IPS DF 4.7 (cell line): Measurements from ENCODE around the gene APOL3.
"Not testable (repeated sequence)": the region's sequence is repeated elsewhere in the genome, so short reads cannot be mapped to it uniquely, and the experiment has no call there.

ENCODE experiments used
- DNase-seq: peaks from one replicate; pipeline ENCODE4 v3.0.0-alpha.2; 2013; ENCODE audit warnings: low spot score; ENCODE audit errors: extremely low read depth

The APOL3 gene

DNA sequence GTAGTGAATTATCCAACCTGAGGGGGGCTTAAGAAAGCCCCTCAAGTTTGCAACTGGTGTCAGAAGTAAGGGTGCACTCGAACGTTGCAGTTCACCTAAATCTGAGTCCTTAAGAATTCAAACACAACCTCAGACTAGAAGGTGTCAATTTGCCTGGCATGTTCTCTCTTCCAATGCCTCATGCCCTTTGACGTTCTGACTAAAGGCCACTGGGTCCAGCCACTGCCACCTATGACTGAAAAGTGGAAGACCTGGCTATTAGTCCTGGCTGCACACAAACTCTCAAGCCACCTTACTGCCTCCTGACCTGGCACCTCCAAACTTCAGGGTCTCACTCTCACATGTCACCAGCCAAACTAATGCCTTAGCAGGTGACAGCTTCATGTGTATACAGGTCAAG is 33.0 kb upstream of the APOL3 start:
- no peak for DNase-seq

- DNase-seq: no peak
Measured at GRCh38 chr22:36193171-36193570, 32.6 kb upstream of the APOL3 start.

- no peak for DNase-seq
Measured at GRCh38 chr22:36192542-36192941, 32.0 kb upstream of the APOL3 start.

DNA sequence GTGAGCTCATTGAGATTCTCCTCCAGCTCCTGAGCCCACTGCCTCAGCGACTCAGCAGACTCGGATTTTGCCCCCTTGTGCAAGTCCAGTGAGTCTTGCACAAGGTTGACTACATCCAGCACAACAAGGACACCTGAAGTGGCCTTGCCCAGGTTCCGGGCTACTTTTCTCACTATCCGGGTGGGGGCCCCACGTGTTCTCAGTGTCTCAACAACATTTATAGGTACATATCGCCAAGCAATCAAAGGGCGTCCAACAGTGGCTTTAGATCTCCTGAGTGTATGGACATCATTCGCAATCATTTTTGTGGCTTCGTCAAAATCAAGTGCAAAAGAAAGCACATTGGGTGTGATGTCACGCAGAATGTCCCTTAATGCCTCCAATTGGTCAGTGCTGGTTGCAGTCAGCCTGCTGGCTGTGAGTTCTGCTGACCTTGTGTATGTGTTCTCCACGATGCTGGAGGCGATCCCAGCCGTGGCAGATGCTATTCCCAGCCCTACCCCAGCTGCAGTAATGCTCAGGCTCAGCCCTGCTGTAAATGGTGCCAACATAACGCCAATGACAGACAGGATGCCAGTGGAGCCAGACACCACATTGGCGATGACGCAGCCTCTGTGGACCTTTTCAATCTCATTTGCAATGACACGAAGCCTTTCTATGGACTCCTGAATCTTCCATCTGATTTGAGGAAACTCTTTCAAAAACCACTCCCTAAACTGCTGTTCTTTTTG is 30.7 kb upstream of the APOL3 start:
- no peak for DNase-seq

DNA sequence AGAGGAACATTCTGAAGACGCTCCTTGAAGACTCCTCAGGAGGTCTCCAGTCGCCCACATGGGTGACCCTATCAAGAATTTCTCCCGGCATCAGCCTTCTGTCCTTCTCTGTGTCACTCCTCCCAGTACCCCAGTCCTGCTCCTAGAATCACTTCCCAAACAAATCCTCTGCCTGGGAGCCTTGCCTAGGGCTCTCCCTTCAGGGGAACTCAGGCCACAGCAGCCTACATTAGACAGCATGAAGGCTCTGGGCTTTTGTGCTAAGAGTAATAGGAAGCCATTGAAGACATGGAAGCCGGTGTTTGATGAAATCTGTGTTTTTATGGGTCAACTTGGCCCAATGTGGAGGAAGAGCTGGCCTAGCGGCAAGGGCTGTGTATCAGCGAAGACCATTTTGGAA is 27.3 kb upstream of the APOL3 start:
- not testable (repeated sequence) for DNase-seq

DNA sequence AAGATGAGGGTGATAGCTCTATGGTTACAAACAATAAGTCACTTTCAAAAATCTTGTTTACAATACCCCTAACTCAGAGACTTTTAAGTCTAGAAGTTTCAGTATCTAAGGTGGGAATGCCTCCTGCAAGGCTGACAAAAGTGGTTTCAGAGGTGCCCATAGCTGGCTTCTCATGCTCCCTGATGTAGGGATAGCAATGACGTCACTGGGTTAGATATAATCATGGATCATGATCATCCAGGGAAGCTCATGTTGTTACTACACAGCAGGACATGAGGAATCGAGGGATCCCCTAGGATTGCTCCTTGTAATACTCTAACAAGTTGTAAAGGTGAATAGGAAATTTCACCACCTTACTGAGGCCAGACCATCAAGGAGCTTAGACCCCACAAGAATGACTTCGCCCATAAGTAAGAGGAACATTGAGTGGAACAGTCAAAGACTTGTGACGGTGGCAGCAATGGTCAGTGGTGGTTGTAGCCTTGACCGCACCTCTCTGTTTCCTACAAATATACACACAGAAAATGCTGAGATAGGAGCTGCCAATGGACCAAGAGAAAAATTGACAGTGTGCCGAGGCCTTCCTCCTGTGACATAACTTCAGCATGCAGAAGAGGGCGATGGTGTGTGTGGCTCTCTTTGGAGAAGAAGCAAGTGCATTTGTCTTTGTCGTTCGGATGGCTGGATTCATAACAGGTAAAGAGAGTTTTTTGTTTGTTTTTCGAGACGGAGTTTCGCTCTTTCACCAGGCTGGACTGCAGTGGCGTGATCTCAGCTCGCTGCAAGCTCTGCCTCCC is 25.5 kb upstream of the APOL3 start:
- DNase-seq: no peak

- DNase-seq: no peak
Measured at GRCh38 chr22:36184433-36185025, 24.0 kb upstream of the APOL3 start.

DNA sequence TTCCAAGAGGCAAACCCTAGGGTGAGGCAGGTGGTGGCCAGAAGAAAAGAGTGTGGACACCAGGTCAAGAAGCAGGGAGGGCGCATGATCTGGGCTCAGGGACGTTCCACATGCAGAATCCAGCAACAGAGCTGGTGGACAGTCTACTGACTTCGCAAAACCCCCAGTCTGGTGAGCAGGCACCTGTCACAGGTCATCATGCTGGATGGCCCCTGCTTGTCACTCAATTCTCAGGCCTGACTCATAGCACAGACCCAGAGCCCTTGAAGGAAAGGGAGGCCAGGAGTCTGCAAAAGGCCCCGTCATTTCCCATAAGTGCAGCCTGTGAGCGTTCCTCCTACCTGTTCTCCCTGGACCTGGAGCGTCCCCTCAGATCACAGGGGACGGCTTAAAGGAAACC is 22.9 kb upstream of the APOL3 start:
- no peak for DNase-seq

GRCh38 chr22:36182857-36183256 is 22.3 kb upstream of the APOL3 start:
- no peak for DNase-seq

GRCh38 chr22:36182056-36182455 is 21.5 kb upstream of the APOL3 start:
- no peak for DNase-seq

DNA sequence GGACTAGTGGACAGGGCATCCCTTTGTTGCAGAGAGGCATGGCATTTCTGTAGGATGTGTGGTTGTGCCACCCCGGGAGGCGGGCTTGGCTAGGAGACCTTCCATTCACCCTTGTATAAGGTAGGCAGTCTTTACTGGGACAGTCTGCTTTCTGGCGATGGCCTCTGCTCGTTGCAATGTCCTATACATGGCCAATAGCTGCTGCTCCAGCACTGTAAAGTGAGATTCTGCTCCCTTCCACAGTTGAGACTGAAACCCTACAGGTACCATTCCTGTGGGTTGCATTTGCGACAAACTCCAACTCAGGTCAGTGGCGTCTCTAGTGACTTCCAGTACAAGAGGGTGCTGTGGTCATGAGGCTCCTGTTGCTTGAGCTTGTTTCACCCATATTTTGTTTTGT is 20.4 kb upstream of the APOL3 start:
- no peak for DNase-seq

- DNase-seq: peak; percentile 62
Measured at GRCh38 chr22:36180038-36180880, 19.7 kb upstream of the APOL3 start.

- no peak for DNase-seq
Measured at GRCh38 chr22:36177160-36177559, 16.6 kb upstream of the APOL3 start.

DNA sequence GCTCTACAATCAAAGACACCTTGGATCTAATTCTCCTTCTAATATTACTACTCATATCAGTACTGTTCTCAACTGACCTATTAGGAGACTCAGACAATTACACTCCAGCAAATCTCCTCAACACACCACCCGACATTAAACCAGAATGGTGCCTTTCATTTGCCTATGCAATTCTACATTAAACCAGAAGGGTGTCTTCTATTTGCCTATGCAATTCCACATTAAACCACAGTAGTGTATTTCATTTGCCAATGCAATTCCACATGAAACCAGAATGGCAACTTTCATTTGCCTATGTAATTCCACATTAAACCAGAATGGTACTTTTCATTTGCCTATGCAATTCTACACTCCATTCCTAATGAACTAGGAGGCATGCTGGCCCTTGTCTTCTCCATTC is 15.3 kb upstream of the APOL3 start:
- no peak for DNase-seq

- DNase-seq: no peak
Measured at GRCh38 chr22:36171941-36172340, 11.4 kb upstream of the APOL3 start.

- no peak for DNase-seq
Measured at GRCh38 chr22:36166518-36167220, 6.1 kb upstream of the APOL3 start.

DNA sequence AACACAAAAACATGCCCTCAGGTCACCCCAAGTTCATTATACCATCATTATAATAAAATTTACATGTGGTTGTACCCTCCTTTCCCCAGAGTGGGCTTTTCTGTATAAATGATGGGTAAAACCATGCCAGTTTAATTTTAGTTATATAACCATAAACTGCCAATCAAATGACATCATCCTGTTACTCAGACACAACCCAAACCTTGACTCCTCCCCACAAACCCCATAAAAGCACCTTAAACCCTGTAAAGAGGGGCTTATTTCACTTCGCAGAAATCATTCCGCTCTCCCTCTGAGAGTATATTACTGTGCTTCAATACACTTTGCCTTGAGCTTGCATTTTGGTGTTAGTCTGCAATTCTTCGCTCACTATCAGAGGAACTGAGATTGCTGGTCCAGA is 5.5 kb upstream of the APOL3 start:
- no peak for DNase-seq

DNA sequence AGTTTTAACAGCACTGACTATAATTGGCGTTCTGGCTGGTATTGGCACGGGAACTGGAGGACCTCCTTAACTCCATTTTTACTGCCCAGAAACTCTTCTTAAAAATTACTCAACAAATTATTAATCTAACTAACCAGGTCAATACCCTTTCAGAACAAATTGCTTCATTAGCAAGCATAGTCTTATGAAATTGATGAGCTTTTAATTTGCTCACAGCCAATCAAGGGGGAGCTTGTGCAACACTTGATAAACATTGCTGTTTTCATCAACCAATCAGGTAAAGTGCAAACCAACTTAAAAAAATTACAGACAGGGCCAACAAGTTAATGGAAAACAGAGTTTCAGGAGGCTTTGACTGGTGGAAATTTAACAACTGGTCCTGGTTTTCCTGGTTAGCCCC is 4.6 kb upstream of the APOL3 start:
- DNase-seq: no peak

DNA sequence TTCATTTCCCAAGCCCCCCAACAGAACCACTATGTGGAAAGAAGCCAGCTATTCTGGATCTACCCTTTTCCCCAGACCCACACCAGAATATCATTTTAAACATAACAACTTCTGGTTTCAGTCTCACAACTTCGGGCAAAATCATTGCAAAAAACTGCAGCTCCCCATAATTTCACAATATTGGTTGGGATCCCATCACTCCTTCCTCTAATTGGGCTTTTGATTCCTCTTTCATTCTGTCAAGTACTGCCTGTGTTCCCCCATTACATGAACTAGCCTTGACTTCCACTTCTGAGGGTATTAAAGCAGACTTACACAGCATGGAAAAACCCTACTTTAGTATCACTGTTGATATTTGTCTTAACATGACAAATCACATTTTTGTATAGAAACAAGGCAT is 4.1 kb upstream of the APOL3 start:
- DNase-seq: no peak

- no peak for DNase-seq
Measured at GRCh38 chr22:36163497-36163896, 2.9 kb upstream of the APOL3 start.
